ENCODE results near the gene PPP1R13B.

The PPP1R13B gene

GRCh38 chr14:103738701-103739451, 108.5 kb downstream of the PPP1R13B start:
- Histone ChIP-seq H3K27ac (ENCODE audit: low read depth, low read length) (no peak overlapping the region), H3K9ac (ENCODE audit: low read length) (no peak overlapping the region), H3K4me1 (ENCODE audit: control insufficient read depth, insufficient read depth, low read length) (peaks cover 3% of the 10 kb centered on the region), H3K27me3 (ENCODE audit: control insufficient read depth, insufficient read depth, low read length) (no peaks in the 10 kb centered on the region), H3K4me3 (ENCODE audit: low read length) (no peak overlapping the region), H3K36me3 (ENCODE audit: control insufficient read depth, insufficient read depth, low read length) (peaks cover 31% of the 10 kb centered on the region)

DNA sequence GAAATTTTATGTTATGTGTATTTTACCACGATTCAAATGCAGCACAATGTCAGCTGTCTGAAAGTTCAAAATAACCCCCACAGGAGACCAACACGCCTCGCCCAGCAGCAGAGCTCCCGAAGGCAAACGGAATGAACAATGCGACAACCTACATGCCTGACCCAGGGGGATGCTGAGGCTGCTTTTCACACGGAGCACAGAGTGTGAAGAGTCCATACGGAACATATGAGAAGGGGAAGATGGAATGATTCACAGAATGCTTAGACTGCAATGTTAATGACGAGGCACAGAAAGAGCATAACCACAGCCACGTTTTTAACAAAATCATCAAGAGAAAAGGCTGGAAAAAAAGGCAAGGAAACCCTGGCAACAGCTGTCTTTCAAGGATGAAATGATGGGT, 109.2 kb downstream of the PPP1R13B start:
- no peak overlapping the region for H3K4me3 ChIP-seq (ENCODE audit: low read length)
- H3K36me3 ChIP-seq (ENCODE audit: control insufficient read depth, insufficient read depth, low read length) = peaks cover 36% of the 10 kb centered on the region
- no peak overlapping the region for H3K9ac ChIP-seq (ENCODE audit: low read length)
- no peaks in the 10 kb centered on the region for H3K27me3 ChIP-seq (ENCODE audit: control insufficient read depth, insufficient read depth, low read length)
- H3K4me1 ChIP-seq (ENCODE audit: control insufficient read depth, insufficient read depth, low read length) = peaks cover 3% of the 10 kb centered on the region
- H3K27ac ChIP-seq (ENCODE audit: low read depth, low read length) = no peak overlapping the region

GRCh38 chr14:103737432-103738045, 109.8 kb downstream of the PPP1R13B start:
- H3K27ac ChIP-seq (ENCODE audit: low read depth, low read length) = no peak overlapping the region
- no peak overlapping the region for H3K4me3 ChIP-seq (ENCODE audit: low read length)
- H3K36me3 ChIP-seq (ENCODE audit: control insufficient read depth, insufficient read depth, low read length) = peaks cover 37% of the 10 kb centered on the region
- H3K4me1 ChIP-seq (ENCODE audit: control insufficient read depth, insufficient read depth, low read length) = peaks cover 3% of the 10 kb centered on the region
- H3K9ac ChIP-seq (ENCODE audit: low read length) = no peak overlapping the region
- no peaks in the 10 kb centered on the region for H3K27me3 ChIP-seq (ENCODE audit: control insufficient read depth, insufficient read depth, low read length)

DNA sequence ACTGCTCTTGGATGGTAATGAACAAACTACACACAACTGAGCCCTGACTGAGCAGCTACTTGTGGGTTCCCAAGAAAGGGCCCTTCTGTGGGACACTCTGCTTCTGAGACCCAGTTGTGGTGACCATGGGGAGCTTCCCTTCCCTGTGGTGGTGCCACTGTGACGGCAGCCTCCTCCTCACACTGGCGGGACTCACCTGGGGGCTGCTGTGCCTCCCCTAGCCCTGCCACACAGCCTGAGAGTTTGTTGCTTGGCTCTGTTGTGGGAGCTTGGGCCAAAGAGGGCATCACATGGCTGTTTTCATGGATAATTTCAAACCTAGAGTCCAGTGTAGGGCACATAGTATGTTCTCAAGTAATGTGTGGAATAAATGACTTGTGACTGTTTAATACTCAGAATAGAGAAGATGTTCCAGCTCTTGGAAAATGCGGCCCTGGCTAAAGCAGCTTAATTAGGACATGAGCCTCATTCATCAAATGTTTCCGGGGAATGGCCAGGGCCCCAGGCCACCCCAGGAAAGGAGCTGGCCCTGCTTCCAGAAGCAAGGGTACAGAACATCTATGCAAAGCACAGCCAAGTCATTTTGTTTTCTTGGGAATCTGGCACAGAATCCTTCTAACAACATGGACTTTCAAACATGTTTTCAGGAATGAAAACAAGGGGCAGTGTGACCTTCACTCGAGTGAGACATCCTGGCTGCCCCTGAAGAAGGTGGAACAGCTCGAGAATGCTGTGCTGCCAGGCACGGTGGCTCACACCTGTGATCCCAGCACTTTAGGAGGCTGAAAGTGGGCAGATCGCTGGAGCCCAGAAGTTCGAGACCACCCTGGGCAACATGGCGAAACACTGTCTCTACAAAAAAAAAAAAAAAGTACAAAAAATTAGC, 110.6 kb downstream of the PPP1R13B start:
- H3K36me3 ChIP-seq (ENCODE audit: control insufficient read depth, insufficient read depth, low read length) = peaks cover 37% of the 10 kb centered on the region
- H3K4me3 ChIP-seq (ENCODE audit: low read length) = no peak overlapping the region
- no peaks in the 10 kb centered on the region for H3K27me3 ChIP-seq (ENCODE audit: control insufficient read depth, insufficient read depth, low read length)
- peaks cover 3% of the 10 kb centered on the region for H3K4me1 ChIP-seq (ENCODE audit: control insufficient read depth, insufficient read depth, low read length)
- no peak overlapping the region for H3K9ac ChIP-seq (ENCODE audit: low read length)
- H3K27ac ChIP-seq (ENCODE audit: low read depth, low read length) = no peak overlapping the region

- H3K27me3 ChIP-seq (ENCODE audit: control insufficient read depth, insufficient read depth, low read length) = no peaks in the 10 kb centered on the region
- no peak overlapping the region for H3K9ac ChIP-seq (ENCODE audit: low read length)
- no peak overlapping the region for H3K27ac ChIP-seq (ENCODE audit: low read depth, low read length)
- H3K4me3 ChIP-seq (ENCODE audit: low read length) = no peak overlapping the region
- peaks cover 31% of the 10 kb centered on the region for H3K36me3 ChIP-seq (ENCODE audit: control insufficient read depth, insufficient read depth, low read length)
- H3K4me1 ChIP-seq (ENCODE audit: control insufficient read depth, insufficient read depth, low read length) = peaks cover 3% of the 10 kb centered on the region
These were observed 111.4 kb downstream of the PPP1R13B start for GRCh38 chr14:103735815-103736545.

DNA sequence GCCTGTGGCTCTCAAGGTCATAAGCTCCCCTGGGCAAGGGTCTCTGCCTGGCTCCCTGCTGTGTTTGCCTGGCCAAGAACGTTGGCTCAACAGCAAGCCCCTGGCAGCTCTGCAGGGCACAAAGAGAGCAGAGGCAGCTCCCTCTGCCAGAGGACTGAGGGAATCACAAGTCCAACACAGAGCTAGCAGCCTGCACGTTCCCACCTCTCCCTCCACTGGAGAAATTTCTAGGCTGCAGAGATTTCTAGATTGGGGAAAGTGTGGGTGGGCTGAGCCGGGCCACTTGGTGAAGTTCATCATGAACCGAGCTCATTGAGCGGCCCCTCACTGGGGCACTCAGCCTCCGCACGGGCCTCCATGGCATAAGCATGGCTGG, 111.9 kb downstream of the PPP1R13B start:
- no peak overlapping the region for H3K27ac ChIP-seq (ENCODE audit: low read depth, low read length)
- H3K4me1 ChIP-seq (ENCODE audit: control insufficient read depth, insufficient read depth, low read length) = peaks cover 3% of the 10 kb centered on the region
- no peak overlapping the region for H3K9ac ChIP-seq (ENCODE audit: low read length)
- H3K36me3 ChIP-seq (ENCODE audit: control insufficient read depth, insufficient read depth, low read length) = peaks cover 32% of the 10 kb centered on the region
- H3K27me3 ChIP-seq (ENCODE audit: control insufficient read depth, insufficient read depth, low read length) = no peaks in the 10 kb centered on the region
- no peak overlapping the region for H3K4me3 ChIP-seq (ENCODE audit: low read length)

DNA sequence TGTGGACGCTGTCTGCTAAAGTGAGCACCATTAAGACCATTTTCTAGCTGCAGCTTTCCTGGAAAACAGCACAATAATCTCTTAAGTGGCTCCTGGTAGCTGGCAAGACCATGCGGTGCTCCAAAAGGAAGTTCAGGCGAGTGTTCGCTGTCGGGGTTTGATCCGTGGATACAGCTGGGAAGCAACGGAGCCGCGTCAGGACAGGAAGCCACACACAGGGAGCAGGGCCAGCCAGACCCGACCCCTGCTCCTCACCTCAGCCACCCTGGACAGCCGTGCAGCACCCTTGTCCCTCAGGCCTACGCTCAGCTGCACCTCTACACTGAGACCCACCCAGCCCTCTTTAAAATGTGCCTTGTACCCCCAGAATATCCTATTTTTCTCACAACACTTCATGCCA, 112.4 kb downstream of the PPP1R13B start:
- peaks cover 3% of the 10 kb centered on the region for H3K4me1 ChIP-seq (ENCODE audit: control insufficient read depth, insufficient read depth, low read length)
- H3K9ac ChIP-seq (ENCODE audit: low read length) = no peak overlapping the region
- H3K27me3 ChIP-seq (ENCODE audit: control insufficient read depth, insufficient read depth, low read length) = no peaks in the 10 kb centered on the region
- no peak overlapping the region for H3K27ac ChIP-seq (ENCODE audit: low read depth, low read length)
- no peak overlapping the region for H3K4me3 ChIP-seq (ENCODE audit: low read length)
- peaks cover 34% of the 10 kb centered on the region for H3K36me3 ChIP-seq (ENCODE audit: control insufficient read depth, insufficient read depth, low read length)

DNA sequence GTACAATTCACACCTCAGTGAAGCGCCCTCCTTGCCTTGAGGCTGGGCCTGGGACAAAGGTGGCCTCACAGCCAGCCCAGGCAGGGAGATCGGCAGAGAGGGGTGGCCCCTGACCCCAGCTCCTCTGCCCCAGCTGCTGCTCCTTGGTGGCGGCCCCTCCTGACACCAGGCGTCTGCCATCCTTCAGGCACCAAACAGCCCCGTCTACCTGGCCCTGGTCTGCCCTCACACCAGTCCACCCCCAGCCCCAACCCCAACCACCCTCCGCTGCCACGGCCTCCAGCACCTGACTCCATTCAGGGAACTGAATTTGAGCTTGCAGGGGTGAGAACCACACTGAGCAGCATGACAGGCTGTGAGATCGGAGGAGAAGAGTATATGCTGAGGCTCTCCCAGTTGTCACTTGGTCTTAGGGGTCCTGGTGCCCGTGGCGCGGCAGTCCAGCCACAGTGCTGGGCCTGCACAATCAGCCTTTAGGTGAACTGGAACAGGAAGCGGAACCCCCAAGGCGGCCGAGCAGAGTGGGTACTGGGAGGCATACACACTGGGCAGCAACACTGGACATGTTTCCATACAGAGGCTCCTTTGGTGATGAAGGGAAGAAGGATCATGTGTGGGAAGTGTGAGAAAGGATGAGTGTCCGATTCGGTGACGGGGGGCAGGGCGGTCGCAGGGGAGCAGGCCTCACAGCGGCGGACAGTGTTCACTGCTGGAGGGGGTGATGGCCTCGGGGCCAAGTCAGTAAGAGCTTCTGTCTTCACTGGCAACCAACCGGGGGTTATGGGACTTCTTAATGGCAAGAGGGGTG, 113.1 kb downstream of the PPP1R13B start:
- Histone ChIP-seq H3K27ac (ENCODE audit: low read depth, low read length) (no peak overlapping the region), H3K27me3 (ENCODE audit: control insufficient read depth, insufficient read depth, low read length) (no peaks in the 10 kb centered on the region), H3K9ac (ENCODE audit: low read length) (no peak overlapping the region), H3K36me3 (ENCODE audit: control insufficient read depth, insufficient read depth, low read length) (peaks cover 34% of the 10 kb centered on the region), H3K4me3 (ENCODE audit: low read length) (no peak overlapping the region), H3K4me1 (ENCODE audit: control insufficient read depth, insufficient read depth, low read length) (peaks cover 3% of the 10 kb centered on the region)

DNA sequence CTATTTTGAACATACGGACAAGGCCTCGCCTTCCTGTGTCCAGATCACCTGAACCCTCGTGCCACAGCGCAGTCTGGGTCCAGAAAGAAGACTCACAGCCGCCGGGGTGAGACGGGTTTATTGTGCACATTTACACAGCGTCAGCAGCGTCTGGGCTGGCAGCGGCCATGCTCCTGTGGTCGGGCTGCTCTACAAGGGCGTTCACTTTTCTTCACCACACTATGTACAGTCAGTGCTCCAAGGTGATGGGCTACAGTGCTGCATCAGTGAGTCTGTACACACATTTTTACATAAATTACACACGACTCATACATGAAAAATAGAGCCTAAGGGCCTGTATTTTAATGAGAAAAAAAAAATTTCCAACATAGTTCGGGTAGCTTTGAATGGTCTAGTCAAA, 113.7 kb downstream of the PPP1R13B start:
- Histone ChIP-seq H3K27ac (ENCODE audit: low read depth, low read length) (no peak overlapping the region), H3K36me3 (ENCODE audit: control insufficient read depth, insufficient read depth, low read length) (peaks cover 40% of the 10 kb centered on the region), H3K4me1 (ENCODE audit: control insufficient read depth, insufficient read depth, low read length) (peaks cover 3% of the 10 kb centered on the region), H3K27me3 (ENCODE audit: control insufficient read depth, insufficient read depth, low read length) (no peaks in the 10 kb centered on the region), H3K9ac (ENCODE audit: low read length) (no peak overlapping the region), H3K4me3 (ENCODE audit: low read length) (no peak overlapping the region)

- Histone ChIP-seq H3K9ac (ENCODE audit: low read length) (no peak overlapping the region), H3K4me1 (ENCODE audit: control insufficient read depth, insufficient read depth, low read length) (peaks cover 3% of the 10 kb centered on the region), H3K4me3 (ENCODE audit: low read length) (no peak overlapping the region), H3K27ac (ENCODE audit: low read depth, low read length) (no peak overlapping the region), H3K27me3 (ENCODE audit: control insufficient read depth, insufficient read depth, low read length) (no peaks in the 10 kb centered on the region), H3K36me3 (ENCODE audit: control insufficient read depth, insufficient read depth, low read length) (peaks cover 41% of the 10 kb centered on the region)
These were observed 114.3 kb downstream of the PPP1R13B start for GRCh38 chr14:103732868-103733620.
